Mesenchymal stem cell (in vitro differentiated cells and primary cell): ENCODE results near the gene BPIFB6.

Experiments used
- DNase-seq: peaks from one replicate; pipeline ENCODE4 v3.0.0-alpha.2; 2013
- H2AFZ ChIP-seq: one replicate; pipeline ENCODE4 v1.6.1; 2013; ENCODE audit warnings: low read depth, mild to moderate bottlenecking, control low read depth, inconsistent platforms, low read length, moderate library complexity
- H2AK5ac ChIP-seq: 2 replicates; pipeline ENCODE4 v1.6.1; 2013; ENCODE audit warnings: low read length, moderate library complexity, mild to moderate bottlenecking, inconsistent platforms; ENCODE audit not compliant: severe bottlenecking
- H2BK120ac ChIP-seq: one replicate; pipeline ENCODE4 v1.6.1; 2013; ENCODE audit warnings: low read depth, mild to moderate bottlenecking, inconsistent platforms, low read length, moderate library complexity
- H2BK12ac ChIP-seq, 2 experiments: one replicate each; pipeline ENCODE4 v1.6.1; 2013; ENCODE audit warnings: inconsistent platforms in 2 of 2, low read length in 2 of 2, mild to moderate bottlenecking in 2 of 2, moderate library complexity in 2 of 2, control low read depth in 1 of 2
- H2BK15ac ChIP-seq: one replicate; pipeline ENCODE4 v1.6.1; 2013; ENCODE audit warnings: mild to moderate bottlenecking, low read depth, inconsistent platforms; ENCODE audit not compliant: poor library complexity, severe bottlenecking
- H2BK5ac ChIP-seq: 2 replicates; pipeline ENCODE4 v1.6.1; 2013; ENCODE audit warnings: low read depth, mild to moderate bottlenecking, low read length, control low read depth, inconsistent platforms; ENCODE audit not compliant: poor library complexity, severe bottlenecking
- H3K14ac ChIP-seq, 2 experiments: one replicate each; pipeline ENCODE4 v1.6.1; 2013; ENCODE audit warnings: inconsistent platforms in 2 of 2, low read length in 2 of 2, control low read depth in 1 of 2, mild to moderate bottlenecking in 1 of 2, moderate library complexity in 1 of 2
- H3K18ac ChIP-seq, 2 experiments: one replicate each; pipeline ENCODE4 v1.6.1; 2013; ENCODE audit warnings: inconsistent platforms in 2 of 2, low read length in 2 of 2, control low read depth in 1 of 2, low read depth in 1 of 2, mild to moderate bottlenecking in 1 of 2
- H3K23ac ChIP-seq, 2 experiments: one replicate each; pipeline ENCODE4 v1.6.1; 2013; ENCODE audit warnings: inconsistent platforms in 2 of 2, low read length in 2 of 2, mild to moderate bottlenecking in 2 of 2, moderate library complexity in 2 of 2, control low read depth in 1 of 2
- H3K27ac ChIP-seq: 2 replicates; pipeline ENCODE4 v1.5.1; 2013; ENCODE audit warnings: mild to moderate bottlenecking, moderate library complexity, low read length, control low read depth, inconsistent platforms; ENCODE audit not compliant: poor library complexity, severe bottlenecking
- H3K27me3 ChIP-seq, 2 experiments: 2 replicates each; pipeline versions ENCODE4 v1.6.1 to v1.7.0; 2013; ENCODE audit warnings: low read length in 2 of 2, mild to moderate bottlenecking in 2 of 2, moderate library complexity in 2 of 2, control low read depth in 1 of 2, inconsistent platforms in 1 of 2; ENCODE audit not compliant: control insufficient read depth in 1 of 2, insufficient read depth in 1 of 2
- H3K36me3 ChIP-seq, 2 experiments: 2 replicates each; pipeline versions ENCODE4 v1.6.1 to v1.7.0; 2013; ENCODE audit warnings: low read length in 2 of 2, control low read depth in 1 of 2, inconsistent platforms in 1 of 2, low read depth in 1 of 2, mild to moderate bottlenecking in 1 of 2; ENCODE audit not compliant: insufficient read depth in 2 of 2, control insufficient read depth in 1 of 2
- H3K4ac ChIP-seq, 2 experiments: one replicate each; pipeline ENCODE4 v1.6.1; 2013; ENCODE audit warnings: inconsistent platforms in 2 of 2, low read length in 2 of 2, mild to moderate bottlenecking in 2 of 2, moderate library complexity in 2 of 2, control low read depth in 1 of 2, low read depth in 1 of 2
- H3K4me1 ChIP-seq: 2 replicates; pipeline ENCODE4 v1.6.1; 2013; ENCODE audit warnings: low read depth, low read length, control low read depth; ENCODE audit not compliant: control insufficient read depth, insufficient read depth
- H3K4me2 ChIP-seq: 2 replicates; pipeline ENCODE4 v1.6.1; 2013; ENCODE audit warnings: low read length, mild to moderate bottlenecking, inconsistent platforms; ENCODE audit not compliant: poor library complexity, severe bottlenecking
- H3K4me3 ChIP-seq, 2 experiments: 2 replicates each; pipeline versions ENCODE4 v1.5.1 to v1.7.0; 2013; ENCODE audit warnings: low read length in 2 of 2, mild to moderate bottlenecking in 2 of 2, control low read depth in 1 of 2, low read depth in 1 of 2; ENCODE audit not compliant: insufficient read depth in 1 of 2
- H3K79me1 ChIP-seq: replicated peaks from 2 replicates; pipeline ENCODE4 v1.6.1; 2013; ENCODE audit warnings: mild to moderate bottlenecking, control low read depth, low read length, inconsistent platforms; ENCODE audit not compliant: poor library complexity, severe bottlenecking
- H3K9ac ChIP-seq: 2 replicates; pipeline ENCODE4 v1.7.0; 2013; ENCODE audit warnings: mild to moderate bottlenecking, low read length, moderate library complexity
- H3K9me3 ChIP-seq: 2 replicates; pipeline ENCODE4 v1.7.0; 2013; ENCODE audit warnings: mild to moderate bottlenecking, low read length; ENCODE audit not compliant: control insufficient read depth
- H4K8ac ChIP-seq: one replicate; pipeline ENCODE4 v1.6.1; 2013; ENCODE audit warnings: inconsistent platforms, mild to moderate bottlenecking, low read length, moderate library complexity
- H4K91ac ChIP-seq: one replicate; pipeline ENCODE4 v1.6.1; 2013; ENCODE audit warnings: mild to moderate bottlenecking, low read length, inconsistent platforms
- WGBS: methylation state at CpG from one replicate; pipeline ENCODE4 v1.1.7; 2013; ENCODE audit warnings: mixed read lengths; 5-methylcytosine and 5-hydroxymethylcytosine counted together

BPIFB6 gene

GRCh38 chr20:32988008-32988407, 43.4 kb upstream of the BPIFB6 start:
- Histone ChIP-seq H3K4ac (no peak overlapping the region), H3K4me2 (no peak overlapping the region), H2BK12ac (no peak overlapping the region), H2BK5ac (no peak overlapping the region), H2AFZ (no peak overlapping the region), H2BK120ac (no peak overlapping the region), H3K27ac (no peak overlapping the region), H3K14ac (no peak overlapping the region), H4K8ac (no peak overlapping the region), H3K79me1 (no peaks in the 10 kb centered on the region), H3K18ac (no peak overlapping the region), H2AK5ac (no peak overlapping the region), H3K4me1 (no peaks in the 10 kb centered on the region), H3K9me3 (peaks cover 4% of the 10 kb centered on the region), H3K27me3 (peaks cover 27 to 58% of the 10 kb centered on the region in 2 experiments), H3K9ac (no peak overlapping the region), H2BK15ac (no peak overlapping the region), H3K4me3 (no peak overlapping the region), H4K91ac (no peak overlapping the region), H3K36me3 (no peaks in the 10 kb centered on the region), H3K23ac (no peak overlapping the region)
- 90% methylated on average over 16 of the region's 16 CpGs for WGBS
- no peak for DNase-seq

- no peak overlapping the region for H2BK12ac ChIP-seq
- no peak overlapping the region for H4K8ac ChIP-seq
- H2AFZ ChIP-seq = no peak overlapping the region
- no peak overlapping the region for H2BK15ac ChIP-seq
- no peak overlapping the region for H2BK5ac ChIP-seq
- no peak overlapping the region for H2BK120ac ChIP-seq
- H3K79me1 ChIP-seq = no peaks in the 10 kb centered on the region
- 83% methylated on average over 13 of the region's 14 CpGs for WGBS
- H3K27me3 ChIP-seq = peaks cover 26 to 45% of the 10 kb centered on the region in 2 experiments
- H4K91ac ChIP-seq = no peak overlapping the region
- H3K4me1 ChIP-seq = no peaks in the 10 kb centered on the region
- no peak overlapping the region for H3K9ac ChIP-seq
- H3K4me2 ChIP-seq = no peak overlapping the region
- no peak overlapping the region for H3K27ac ChIP-seq
- H3K18ac ChIP-seq = no peak overlapping the region
- no peaks in the 10 kb centered on the region for H3K36me3 ChIP-seq
- H2AK5ac ChIP-seq = no peak overlapping the region
- H3K9me3 ChIP-seq = peaks cover 4% of the 10 kb centered on the region
- H3K4ac ChIP-seq = no peak overlapping the region
- H3K14ac ChIP-seq = no peak overlapping the region
- no peak for DNase-seq
- H3K23ac ChIP-seq = no peak overlapping the region
- no peak overlapping the region for H3K4me3 ChIP-seq
Observed at GRCh38 chr20:32989507-32990283, 41.8 kb upstream of the BPIFB6 start.

- Histone ChIP-seq H4K91ac (no peak overlapping the region), H3K4me3 (no peak overlapping the region), H3K9me3 (peaks cover 11% of the 10 kb centered on the region), H3K27me3 (peaks cover 18 to 38% of the 10 kb centered on the region in 2 experiments), H2BK120ac (no peak overlapping the region), H3K27ac (no peak overlapping the region), H3K4me1 (no peaks in the 10 kb centered on the region), H2BK12ac (no peak overlapping the region), H3K14ac (no peak overlapping the region), H3K9ac (no peak overlapping the region), H2BK5ac (no peak overlapping the region), H4K8ac (no peak overlapping the region), H3K18ac (no peak overlapping the region), H3K23ac (no peak overlapping the region), H3K4me2 (no peak overlapping the region), H3K4ac (no peak overlapping the region), H3K36me3 (no peaks in the 10 kb centered on the region), H2AK5ac (no peak overlapping the region), H2BK15ac (no peak overlapping the region), H2AFZ (no peak overlapping the region), H3K79me1 (no peaks in the 10 kb centered on the region)
- WGBS = 53% methylated on average over 3 of the region's 3 CpGs
- DNase-seq = no peak
Observed at GRCh38 chr20:32990426-32990825, 41.0 kb upstream of the BPIFB6 start.

- Histone ChIP-seq H2BK12ac (no peak overlapping the region), H3K4me1 (no peaks in the 10 kb centered on the region), H3K4ac (no peak overlapping the region), H2AK5ac (no peak overlapping the region), H3K9me3 (peaks cover 18% of the 10 kb centered on the region), H3K79me1 (no peaks in the 10 kb centered on the region), H3K27me3 (peaks cover 12 to 29% of the 10 kb centered on the region in 2 experiments), H3K4me2 (no peak overlapping the region), H4K8ac (no peak overlapping the region), H2BK15ac (no peak overlapping the region), H3K23ac (no peak overlapping the region), H3K4me3 (no peak overlapping the region), H3K18ac (no peak overlapping the region), H3K36me3 (no peaks in the 10 kb centered on the region), H3K9ac (no peak overlapping the region), H2BK120ac (no peak overlapping the region), H2BK5ac (no peak overlapping the region), H2AFZ (no peak overlapping the region), H3K14ac (no peak overlapping the region), H3K27ac (no peak overlapping the region), H4K91ac (no peak overlapping the region)
- WGBS = 71% methylated on average over 3 of the region's 3 CpGs
- DNase-seq = no peak
Observed at GRCh38 chr20:32991383-32991782, 40.1 kb upstream of the BPIFB6 start.
